Stimulated activated CD8-positive, alpha-beta memory T cell treated with anti-CD3 and anti-CD28 coated beads, Interleukin-15, amount 100 ng/mL, for 48 hours (primary cell): ENCODE data around the gene IGSF9B.

Source experiments
- DNase-seq, 2 donors: peaks; one replicate each; pipeline ENCODE4 v3.0.0-alpha.2; 2020; ENCODE audit warnings: low read depth in 2 of 2

IGSF9B gene

GRCh38 chr11:133901316-133901715, 55.5 kb downstream of the IGSF9B start:
- no peak for DNase-seq

GRCh38 chr11:133900176-133901105, 56.3 kb downstream of the IGSF9B start:
- no peak for DNase-seq

GRCh38 chr11:133898770-133899115, 58.0 kb downstream of the IGSF9B start:
- DNase-seq: no peak

- DNase-seq: no peak
These were observed 58.6 kb downstream of the IGSF9B start for GRCh38 chr11:133898031-133898769.

GRCh38 chr11:133897331-133897650, 59.5 kb downstream of the IGSF9B start:
- no peak for DNase-seq

- no peak for DNase-seq
These were observed 60.0 kb downstream of the IGSF9B start for GRCh38 chr11:133896642-133897330.

- DNase-seq: no peak
These were observed 60.7 kb downstream of the IGSF9B start for GRCh38 chr11:133896028-133896427.

- DNase-seq: no peak
These were observed 61.2 kb downstream of the IGSF9B start for GRCh38 chr11:133895551-133895950.

- no peak for DNase-seq
These were observed 61.7 kb downstream of the IGSF9B start for GRCh38 chr11:133895061-133895479.

GRCh38 chr11:133893381-133893780, 63.4 kb downstream of the IGSF9B start:
- no peak for DNase-seq

GRCh38 chr11:133892584-133893380, 64.0 kb downstream of the IGSF9B start:
- DNase-seq: no peak

- DNase-seq: no peak
These were observed 64.6 kb downstream of the IGSF9B start for GRCh38 chr11:133892126-133892525.

GRCh38 chr11:133889893-133890292, 66.9 kb downstream of the IGSF9B start:
- DNase-seq: no peak

GRCh38 chr11:133889188-133889587, 67.6 kb downstream of the IGSF9B start:
- DNase-seq: no peak

GRCh38 chr11:133887692-133888332, 69.0 kb downstream of the IGSF9B start:
- DNase-seq: no peak

- no peak for DNase-seq
These were observed 70.7 kb downstream of the IGSF9B start for GRCh38 chr11:133886029-133886428.

GRCh38 chr11:133872160-133872559, 84.6 kb downstream of the IGSF9B start:
- no peak for DNase-seq

GRCh38 chr11:133867456-133867855, 89.3 kb downstream of the IGSF9B start:
- DNase-seq: no peak

GRCh38 chr11:133865466-133865865, 91.3 kb downstream of the IGSF9B start:
- no peak for DNase-seq

GRCh38 chr11:133864756-133865155, 92.0 kb downstream of the IGSF9B start:
- DNase-seq: no peak

- no peak for DNase-seq
These were observed 96.6 kb downstream of the IGSF9B start for GRCh38 chr11:133860151-133860550.
